ENCODE results near the gene DNAJB11. TPM values are rescaled to one million over a fixed set of nuclear protein-coding genes. Genes with fewer than 3 reads are reported as not detected.

Gene DNAJB11
- total RNA-seq, 1 donor, result 60.5 TPM

- no peak for TF ChIP-seq CTCF (IDR thresholded peaks at IDR 0.05; ENCODE audit: insufficient read depth, low read depth, low read length)
- H3K4me3 ChIP-seq (ENCODE audit: low read depth, low read length), result no peak overlapping the region
- no peak for DNase-seq (ENCODE audit: low read depth)
Measured at GRCh38 chr3:186622651-186623310, 52.3 kb downstream of the DNAJB11 start.

GRCh38 chr3:186624598-186624997, 54.1 kb downstream of the DNAJB11 start:
- TF ChIP-seq CTCF (IDR thresholded peaks at IDR 0.05; ENCODE audit: insufficient read depth, low read depth, low read length), result no peak
- no peak for DNase-seq (ENCODE audit: low read depth)
- H3K4me3 ChIP-seq (ENCODE audit: low read depth, low read length), result no peak overlapping the region

- no peak overlapping the region for H3K4me3 ChIP-seq (ENCODE audit: low read depth, low read length)
- DNase-seq (ENCODE audit: low read depth), result no peak
- TF ChIP-seq CTCF (IDR thresholded peaks at IDR 0.05; ENCODE audit: insufficient read depth, low read depth, low read length), result no peak
Measured at GRCh38 chr3:186625600-186626042, 55.1 kb downstream of the DNAJB11 start.

GRCh38 chr3:186626254-186626847, 55.8 kb downstream of the DNAJB11 start:
- DNase-seq (ENCODE audit: low read depth), result no peak
- no peak overlapping the region for H3K4me3 ChIP-seq (ENCODE audit: low read depth, low read length)
- TF ChIP-seq CTCF (IDR thresholded peaks at IDR 0.05; ENCODE audit: insufficient read depth, low read depth, low read length), result no peak

GRCh38 chr3:186627852-186628414, 57.4 kb downstream of the DNAJB11 start:
- DNase-seq (ENCODE audit: low read depth), result no peak
- H3K4me3 ChIP-seq (ENCODE audit: low read depth, low read length), result no peak overlapping the region
- no peak for TF ChIP-seq CTCF (IDR thresholded peaks at IDR 0.05; ENCODE audit: insufficient read depth, low read depth, low read length)

GRCh38 chr3:186628756-186629155, 58.2 kb downstream of the DNAJB11 start:
- TF ChIP-seq CTCF (IDR thresholded peaks at IDR 0.05; ENCODE audit: insufficient read depth, low read depth, low read length), result no peak
- no peak overlapping the region for H3K4me3 ChIP-seq (ENCODE audit: low read depth, low read length)
- no peak for DNase-seq (ENCODE audit: low read depth)
